Transverse colon (tissue), 4 donors: Measurements from ENCODE around the gene SGMS2.

Experiments
- CTCF ChIP-seq, 5 experiments: fragments of 200-600 bp in 3 of 5; fragments of 450-650 bp in 2 of 5; sonication (generic) in 3 of 5; IDR thresholded peaks; 1 replicate in 2 of 5; 2 replicates in 3 of 5; pipeline ENCODE4 v1.5.1; 2016 to 2017; ENCODE audit warnings: antibody characterized with exemption in 5 of 5, inconsistent platforms in 3 of 5, mild to moderate bottlenecking in 2 of 5, moderate library complexity in 1 of 5
- EP300 ChIP-seq: sonication (generic); formaldehyde crosslinking; IDR thresholded peaks from one replicate; pipeline ENCODE4 v1.6.1; 2017; ENCODE audit warnings: antibody characterized with exemption, low read depth
- POLR2A ChIP-seq: fragments of 450-650 bp; IDR thresholded peaks from one replicate; pipeline ENCODE4 v1.6.1; 2016; ENCODE audit warnings: antibody characterized with exemption, mild to moderate bottlenecking, moderate library complexity
- POLR2AphosphoS5 ChIP-seq, 3 donors: sonication (generic); formaldehyde crosslinking; IDR thresholded peaks; one replicate each; pipeline ENCODE4 v1.6.1; 2016; ENCODE audit warnings: antibody characterized with exemption in 3 of 3

- peak; percentile 3 for TF ChIP-seq POLR2A
- no peak for TF ChIP-seq CTCF (IDR thresholded peaks at IDR 0.05)
- peak in 1 of 3 donors; percentile 53 for TF ChIP-seq POLR2AphosphoS5 (IDR thresholded peaks at IDR 0.05)
- TF ChIP-seq EP300 = no peak
Measured at GRCh38 chr4:107825072-107825824, 516 bp downstream of the SGMS2 start.
